ENCODE measurements around the gene PLEKHH1.

GRCh38 chr14:67538501-67538900 is 5.4 kb downstream of the PLEKHH1 start:
- TF ChIP-seq POLR2A (IDR thresholded peaks at IDR 0.05; ENCODE audit: extremely low read depth, insufficient read length) (no peak), CTCF (IDR thresholded peaks at IDR 0.05; ENCODE audit: low read depth, low read length) (no peak)

Measured in NB4 (cell line).